ENCODE data around the gene PYGB.
"Not testable (repeated sequence)": the region's sequence is repeated elsewhere in the genome, so short reads cannot be mapped to it uniquely, and the experiment has no call there.

The PYGB gene

GRCh38 chr20:25249198-25249931 lies 1.5 kb downstream of the PYGB start:
- DNase-seq (ENCODE audit: low spot score): no peak

- no peak for DNase-seq (ENCODE audit: low spot score)
Observed at GRCh38 chr20:25250508-25250907, 2.6 kb downstream of the PYGB start.

GRCh38 chr20:25251019-25251418 lies 3.1 kb downstream of the PYGB start:
- no peak for DNase-seq (ENCODE audit: low spot score)

GRCh38 chr20:25251558-25251957 lies 3.7 kb downstream of the PYGB start:
- DNase-seq (ENCODE audit: low spot score): no peak

- DNase-seq (ENCODE audit: low spot score): no peak
Observed at GRCh38 chr20:25252230-25252651, 4.4 kb downstream of the PYGB start.

GRCh38 chr20:25252686-25253421 lies 5.0 kb downstream of the PYGB start:
- DNase-seq (ENCODE audit: low spot score): no peak

GRCh38 chr20:25253606-25254275 lies 5.9 kb downstream of the PYGB start:
- no peak for DNase-seq (ENCODE audit: low spot score)

- no peak for DNase-seq (ENCODE audit: low spot score)
Observed at GRCh38 chr20:25254571-25254970, 6.7 kb downstream of the PYGB start.

- no peak for DNase-seq (ENCODE audit: low spot score)
Observed at GRCh38 chr20:25254986-25255680, 7.2 kb downstream of the PYGB start.

GRCh38 chr20:25256226-25256859 lies 8.5 kb downstream of the PYGB start:
- no peak for DNase-seq (ENCODE audit: low spot score)

- no peak for DNase-seq (ENCODE audit: low spot score)
Observed at GRCh38 chr20:25257130-25257529, 9.2 kb downstream of the PYGB start.

- DNase-seq (ENCODE audit: low spot score): no peak
Observed at GRCh38 chr20:25257756-25258475, 10.0 kb downstream of the PYGB start.

- DNase-seq (ENCODE audit: low spot score): no peak
Observed at GRCh38 chr20:25258476-25258805, 10.6 kb downstream of the PYGB start.

GRCh38 chr20:25258828-25259227 lies 10.9 kb downstream of the PYGB start:
- DNase-seq (ENCODE audit: low spot score): no peak

- no peak for DNase-seq (ENCODE audit: low spot score)
Observed at GRCh38 chr20:25259358-25259757, 11.5 kb downstream of the PYGB start.

- no peak for DNase-seq (ENCODE audit: low spot score)
Observed at GRCh38 chr20:25259788-25260254, 11.9 kb downstream of the PYGB start.

- DNase-seq (ENCODE audit: low spot score): not testable (repeated sequence)
Observed at GRCh38 chr20:25260770-25261437, 13.0 kb downstream of the PYGB start.

- no peak for DNase-seq (ENCODE audit: low spot score)
Observed at GRCh38 chr20:25269057-25269832, 21.4 kb downstream of the PYGB start.

- DNase-seq (ENCODE audit: low spot score): no peak
Observed at GRCh38 chr20:25269833-25270170, 21.9 kb downstream of the PYGB start.

GRCh38 chr20:25270829-25271251 lies 23.0 kb downstream of the PYGB start:
- DNase-seq (ENCODE audit: low spot score): no peak

All from hepatic stellate cell (primary cell).